IPS DF 19.7 (cell line): ENCODE results near the gene USP49.
A peak's percentile ranks its signal among the peaks of the same experiment; 100 is the strongest.

Source experiments
- DNase-seq: peaks from one replicate; pipeline ENCODE4 v3.0.0-alpha.2; 2013; ENCODE audit warnings: low read depth, low spot score

The USP49 gene

DNA sequence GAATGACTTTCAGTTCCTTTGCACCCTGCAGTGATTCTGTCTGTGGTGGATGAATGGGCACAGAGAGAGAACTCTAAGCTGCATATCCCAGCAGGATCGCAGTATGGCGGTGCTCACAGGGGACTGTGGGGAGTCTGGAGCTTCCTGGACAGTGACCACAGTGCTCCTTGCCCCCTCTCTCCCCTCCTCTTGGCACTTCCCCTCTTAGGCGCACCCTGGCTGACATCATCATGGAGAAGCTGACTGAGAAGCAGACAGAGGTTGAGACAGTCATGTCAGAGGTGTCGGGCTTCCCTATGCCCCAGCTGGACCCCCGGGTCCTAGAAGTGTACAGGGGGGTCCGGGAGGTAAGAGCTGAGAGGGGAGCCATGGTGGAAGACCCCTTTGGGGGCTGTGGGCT lies 34.7 kb upstream of the USP49 start:
- no peak for DNase-seq

DNA sequence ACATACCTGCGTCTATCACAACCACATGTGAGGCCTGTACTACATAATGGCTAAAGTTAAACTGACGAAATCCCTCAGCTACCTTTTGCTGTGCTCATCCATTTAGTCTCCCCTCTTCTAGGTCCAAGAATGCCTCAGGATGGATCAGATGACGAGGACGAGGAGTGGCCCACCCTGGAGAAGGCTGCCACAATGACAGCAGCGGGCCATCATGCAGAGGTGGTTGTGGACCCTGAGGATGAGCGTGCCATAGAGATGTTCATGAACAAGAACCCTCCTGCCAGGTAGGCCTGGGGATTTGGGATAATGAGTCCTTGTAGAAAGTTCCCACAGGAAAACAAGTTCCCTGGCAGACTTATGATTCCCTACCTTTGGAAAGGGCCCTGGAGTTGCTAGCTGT lies 32.1 kb upstream of the USP49 start:
- no peak for DNase-seq

DNA sequence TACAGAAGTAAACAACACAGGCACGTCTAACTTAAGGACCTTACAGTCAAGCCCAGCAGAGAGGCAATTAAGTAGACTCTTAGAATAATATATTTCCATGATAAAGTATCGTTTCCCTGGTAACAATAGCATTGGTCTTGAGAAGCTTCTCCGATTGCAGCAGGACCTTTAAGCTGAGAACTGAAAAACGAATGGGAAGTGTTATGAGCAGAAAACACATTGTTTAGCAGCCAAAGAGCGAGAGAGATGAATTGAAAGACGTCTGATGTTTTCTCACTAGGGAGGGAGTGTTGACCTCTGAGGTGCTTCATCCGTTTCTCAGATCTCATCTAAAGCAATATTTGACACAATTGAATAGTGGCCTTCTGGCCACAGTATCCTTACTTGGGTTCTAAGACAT lies 27.0 kb upstream of the USP49 start:
- no peak for DNase-seq

DNA sequence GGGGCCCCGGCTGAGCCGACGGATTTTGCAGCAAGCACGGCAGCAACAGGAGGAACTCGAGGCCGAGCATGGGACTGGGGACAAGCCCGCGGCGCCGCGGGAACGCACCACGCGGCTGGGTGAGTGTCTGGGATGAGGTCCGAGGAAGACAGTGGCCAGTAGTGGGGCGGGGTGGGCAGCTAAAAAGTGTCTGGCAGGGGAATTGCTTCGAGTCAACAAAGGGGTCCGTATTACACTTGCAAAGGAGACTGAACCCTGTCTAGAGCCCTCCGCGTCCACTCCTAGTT lies 26.5 kb upstream of the USP49 start:
- DNase-seq = no peak

DNA sequence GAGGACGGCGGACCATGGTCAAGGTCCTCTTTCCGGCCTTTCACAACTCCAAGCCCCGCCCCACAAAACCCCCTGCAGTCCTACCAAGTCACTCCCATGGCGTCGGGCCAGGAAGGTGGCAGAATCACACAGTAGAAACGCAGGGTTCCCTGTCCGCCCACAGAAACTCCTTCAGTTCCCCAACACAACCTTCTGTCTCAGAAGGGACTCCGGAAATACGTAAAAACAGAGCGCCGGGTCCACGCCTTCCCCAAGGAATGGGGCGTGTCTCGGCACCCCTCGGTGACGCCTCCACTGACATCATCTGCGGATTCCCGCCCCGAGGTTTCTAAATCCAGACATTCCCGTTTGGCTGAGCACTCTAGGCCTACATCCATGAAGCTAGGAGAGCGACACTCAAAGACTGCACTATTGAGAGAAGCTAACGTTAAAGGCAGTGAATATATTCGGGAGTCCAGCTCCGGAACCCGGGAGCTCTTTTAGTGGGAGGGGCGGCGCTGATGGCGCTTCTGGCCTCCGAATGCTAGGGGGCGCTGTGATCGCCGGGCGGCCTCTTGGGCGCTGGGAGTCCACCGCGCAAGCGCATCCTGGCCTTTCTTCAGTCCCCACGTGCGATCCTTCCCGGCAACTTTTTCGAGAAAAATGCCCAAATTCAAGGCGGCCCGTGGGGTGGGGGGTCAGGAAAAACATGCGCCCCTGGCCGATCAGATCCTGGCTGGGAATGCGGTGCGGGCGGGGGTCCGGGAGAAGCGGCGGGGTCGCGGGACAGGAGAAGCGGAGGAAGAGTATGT lies 25.9 kb upstream of the USP49 start, which contains the start of the genes BYSL and MED20:
Gene BYSL (plus strand): TSS at position 579 of the 791 bp plus-strand sequence. CDS start 64 bp downstream, at position 643.
Gene MED20 (minus strand): TSS at position 219 of the 791 bp plus-strand sequence. CDS start 121 bp downstream, at position 98.
- DNase-seq = peak; percentile 88

DNA sequence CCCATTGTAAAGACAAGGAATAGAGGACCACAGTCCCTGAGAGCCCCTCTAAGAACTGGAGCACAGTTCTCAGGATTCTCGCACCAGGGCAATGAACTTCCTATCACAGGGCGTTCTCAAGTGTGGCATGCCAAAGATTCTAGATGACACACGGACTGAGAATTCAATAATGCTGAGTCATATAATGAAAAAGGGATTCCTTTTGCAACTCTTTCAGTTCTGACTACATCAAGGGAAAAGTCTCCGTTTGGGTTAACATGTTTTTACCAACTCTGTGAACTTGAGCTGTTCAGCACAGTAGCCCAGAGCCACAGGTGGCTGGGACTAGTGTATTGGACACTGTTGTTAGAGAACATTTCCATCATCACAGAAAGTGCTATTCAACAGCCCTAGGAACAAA lies 22.4 kb upstream of the USP49 start:
- DNase-seq = no peak

DNA sequence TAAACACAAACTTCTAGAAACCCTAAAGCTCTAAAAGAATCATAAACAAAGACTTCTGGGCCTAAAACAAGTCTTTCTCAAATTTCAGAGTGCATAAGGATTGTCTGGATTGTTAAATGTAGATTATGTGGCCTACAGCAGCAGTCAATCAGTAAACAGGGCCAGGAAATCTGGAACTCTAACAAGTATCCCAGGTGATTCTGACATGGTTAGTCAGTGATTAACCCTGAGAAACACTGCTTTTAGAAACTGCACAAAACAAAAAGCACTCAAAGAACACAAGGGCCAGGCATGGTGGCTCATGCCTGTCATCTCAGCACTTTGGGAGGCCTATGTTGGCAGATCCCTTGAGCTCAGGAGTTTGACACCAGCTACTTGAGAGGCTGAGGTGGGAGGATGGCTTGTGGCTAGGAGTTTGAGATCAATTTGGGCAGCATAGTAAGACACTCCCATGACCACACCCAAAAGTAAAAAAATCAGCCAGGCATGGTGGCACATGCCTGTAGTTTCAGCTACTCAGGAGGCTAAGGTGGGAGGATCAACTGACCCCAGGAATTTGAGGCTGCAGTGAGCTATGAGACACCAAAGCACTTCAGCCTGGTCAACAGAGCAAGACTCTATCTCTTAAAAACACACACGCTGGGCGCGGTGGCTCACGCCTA lies 19.8 kb upstream of the USP49 start:
- no peak for DNase-seq

DNA sequence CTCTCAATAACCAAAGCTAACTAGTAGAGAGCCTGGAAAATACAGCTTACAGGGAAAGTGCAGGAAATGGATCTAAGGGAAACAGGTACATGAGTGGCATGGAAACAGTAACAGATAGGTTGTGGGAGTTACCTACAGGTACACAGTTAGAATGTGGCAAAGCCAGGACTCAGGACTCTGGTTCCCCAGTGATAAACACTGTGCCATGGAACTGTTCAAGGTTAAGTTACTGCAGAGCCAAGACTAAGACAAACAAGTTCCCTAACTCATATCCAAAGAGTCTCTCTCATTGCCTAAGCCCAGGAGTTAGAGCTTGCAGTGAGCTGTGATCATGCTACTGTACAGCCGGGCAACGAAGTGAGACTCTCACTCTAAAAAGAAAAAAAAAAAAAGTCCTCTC lies 19.2 kb upstream of the USP49 start:
- no peak for DNase-seq

DNA sequence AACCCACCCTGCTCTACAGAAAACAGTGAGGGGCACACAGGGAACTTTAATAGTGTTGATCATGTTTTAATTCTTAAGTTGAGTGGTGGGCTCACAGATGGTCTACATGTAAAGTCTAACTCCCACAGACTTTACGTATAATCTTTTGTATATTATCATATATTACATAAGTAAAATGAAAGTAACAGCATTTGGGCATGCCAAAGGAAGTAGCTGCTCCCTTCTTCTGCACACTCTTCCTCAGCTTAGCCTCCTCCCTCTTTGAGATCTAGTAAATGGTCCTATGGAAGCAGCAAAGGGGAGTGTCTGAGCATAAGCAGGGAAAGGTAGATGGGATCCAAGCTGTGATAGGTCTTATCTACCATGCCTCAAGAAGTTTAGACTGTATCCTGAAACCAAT lies 14.6 kb upstream of the USP49 start:
- no peak for DNase-seq

DNA sequence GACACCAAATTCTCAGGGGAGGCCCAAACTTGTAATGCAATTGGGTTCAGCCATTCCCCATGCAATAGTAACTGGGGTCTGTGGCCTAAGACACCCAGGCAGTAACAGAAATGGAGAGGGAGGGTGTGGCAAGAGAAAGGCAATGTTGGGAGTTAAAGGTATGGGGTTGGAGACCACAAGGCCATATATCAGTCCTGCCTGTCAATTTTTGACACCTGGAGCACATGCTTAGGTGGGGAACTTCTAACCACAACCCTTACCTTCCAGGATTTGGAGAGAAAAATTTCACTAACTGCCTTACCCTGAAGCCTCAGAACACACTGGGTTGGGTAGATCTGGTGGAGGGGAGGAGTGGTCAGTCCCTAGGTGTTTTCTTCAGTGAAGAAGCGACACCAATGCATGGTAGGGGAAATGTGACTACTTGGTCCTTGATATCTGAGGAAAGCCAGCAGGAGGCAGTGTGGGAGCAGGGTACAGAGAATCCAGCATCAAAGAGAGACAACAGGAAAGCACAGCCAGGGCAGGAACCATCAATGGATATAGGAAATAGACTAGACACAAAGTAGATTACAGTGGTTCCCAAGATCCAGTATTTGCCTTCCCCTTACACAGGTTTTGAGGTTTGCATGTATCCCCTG lies 6.8 kb upstream of the USP49 start:
- no peak for DNase-seq

DNA sequence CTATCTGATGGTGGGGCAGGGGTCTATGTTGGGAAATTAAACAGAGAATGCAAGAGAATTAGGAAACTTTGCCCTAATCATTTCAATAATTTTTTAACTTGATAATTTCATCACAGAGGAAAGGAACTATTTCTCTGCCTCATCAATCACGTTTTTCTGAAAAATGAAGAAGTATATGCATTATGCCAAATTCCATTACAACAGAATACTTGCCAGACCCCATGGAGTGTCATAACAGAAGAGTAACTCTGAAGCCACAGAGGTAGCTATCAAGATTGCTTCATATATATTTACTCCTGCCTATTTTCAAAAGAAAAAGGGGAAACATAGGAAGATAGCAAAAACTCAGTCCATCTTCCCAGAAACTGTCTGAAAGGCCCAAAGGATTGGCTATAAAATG lies 5.7 kb upstream of the USP49 start:
- DNase-seq = no peak

DNA sequence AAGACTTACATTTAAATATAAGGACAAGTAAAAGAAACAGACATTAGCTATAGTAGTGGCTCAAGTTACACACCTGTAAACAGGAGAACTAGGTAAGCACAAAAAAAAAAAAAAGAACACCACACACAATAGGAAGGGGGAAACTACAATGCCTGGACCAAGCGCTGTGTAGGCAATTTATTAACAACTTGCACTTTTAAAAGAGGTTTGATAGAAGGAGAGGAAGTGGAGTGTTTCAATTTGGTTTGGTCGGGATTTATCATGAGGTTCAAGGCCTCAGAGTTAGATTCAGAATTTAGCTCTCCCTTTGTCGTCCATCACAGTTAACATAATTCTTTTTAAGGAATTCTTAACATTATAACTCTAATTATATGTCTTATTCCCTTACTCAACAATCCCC lies 1.1 kb upstream of the USP49 start:
- DNase-seq = no peak

DNA sequence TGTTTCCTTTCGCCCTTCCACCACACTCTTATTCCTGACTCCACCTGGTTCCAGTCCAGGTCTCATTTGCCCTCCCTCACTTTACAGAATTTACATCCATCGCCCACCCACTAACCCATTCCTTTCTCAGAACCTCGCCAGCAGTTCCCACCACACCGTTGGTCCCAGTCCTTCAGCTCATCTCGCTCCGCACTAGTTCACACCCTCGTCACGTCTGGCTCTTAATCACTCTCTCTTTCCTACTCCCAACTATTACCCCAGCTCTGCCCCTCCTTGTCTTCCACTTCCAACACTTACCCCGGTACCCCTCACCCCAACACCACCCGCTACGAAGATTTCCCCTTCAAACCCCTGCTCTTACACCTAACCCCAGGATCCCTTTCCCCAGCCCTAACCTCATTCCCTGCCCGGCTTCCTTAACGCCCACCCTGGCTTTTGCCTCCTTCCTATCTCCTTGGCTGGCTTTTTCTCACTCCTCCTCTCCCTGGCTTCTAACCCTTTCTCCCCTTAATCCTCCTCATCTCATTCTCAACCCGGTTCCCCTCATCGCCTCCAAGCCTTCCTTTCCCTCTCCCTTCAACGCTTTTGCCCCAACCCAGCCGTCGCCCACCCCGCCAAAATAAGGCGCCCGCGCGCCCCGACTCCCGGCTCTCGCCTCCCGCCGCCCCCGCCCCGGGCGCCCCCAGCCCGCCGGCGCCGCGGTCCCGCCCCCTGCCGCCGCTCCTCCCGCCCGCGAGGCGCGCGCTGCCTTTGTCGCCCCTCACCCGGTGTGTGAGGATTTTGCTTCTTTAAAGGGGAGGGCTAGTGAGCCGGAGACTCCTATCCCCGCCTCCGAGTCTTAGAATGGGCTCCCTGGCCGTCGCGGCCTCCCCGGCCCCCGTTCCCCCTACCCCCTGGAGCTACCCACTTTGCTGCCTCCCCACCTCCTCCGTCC lies 542 bp downstream of the USP49 start:
- DNase-seq = no peak

DNA sequence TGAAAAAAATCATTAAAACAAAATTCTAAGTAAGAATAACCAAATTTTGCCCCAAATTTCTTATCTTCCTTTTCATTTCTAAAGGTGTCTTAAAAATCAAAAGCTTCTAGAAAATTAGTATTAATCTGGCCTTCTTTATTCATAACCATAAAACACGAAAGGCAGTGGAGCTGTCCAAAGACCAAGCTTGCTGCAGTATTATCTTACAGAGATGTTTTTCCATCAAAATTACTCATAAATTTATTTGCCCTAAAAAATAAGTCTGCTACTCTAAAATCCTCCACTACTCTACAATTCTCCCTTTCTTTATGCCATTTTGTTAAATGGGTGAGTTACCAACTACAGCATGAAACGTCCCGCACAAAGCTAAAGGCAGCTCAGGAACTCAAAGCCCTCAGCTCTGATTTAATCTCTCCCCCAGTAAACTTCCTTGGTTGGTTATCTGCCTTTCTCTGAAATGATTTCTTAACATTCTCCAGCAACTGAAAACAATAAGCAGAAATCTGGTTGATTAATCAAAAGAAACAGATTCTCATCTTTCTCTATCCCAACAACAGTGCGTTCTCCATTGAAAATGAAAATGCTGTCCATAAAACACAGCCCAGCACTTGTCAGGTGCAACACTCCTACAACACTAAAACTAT lies 2.1 kb downstream of the USP49 start:
- no peak for DNase-seq

DNA sequence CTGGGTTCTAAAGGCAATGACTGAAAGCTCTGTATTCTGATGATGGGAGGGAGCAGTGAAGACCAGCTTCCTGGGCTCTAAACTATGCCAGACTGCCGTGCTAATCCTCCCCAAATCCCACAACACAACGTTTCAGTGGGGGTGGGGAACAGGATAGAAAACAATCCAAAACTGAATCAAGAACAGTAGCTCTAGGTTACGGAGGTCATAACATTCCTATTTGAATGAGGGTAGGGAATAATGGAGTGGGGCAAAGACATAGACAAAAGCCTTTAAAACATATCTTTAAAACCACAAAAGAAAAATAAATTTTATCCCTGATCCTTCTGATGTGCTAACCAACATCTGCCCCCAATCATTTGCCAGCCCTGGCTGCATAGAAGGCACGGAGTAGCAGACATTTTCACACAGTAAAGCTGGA lies 7.8 kb downstream of the USP49 start:
- DNase-seq = no peak

DNA sequence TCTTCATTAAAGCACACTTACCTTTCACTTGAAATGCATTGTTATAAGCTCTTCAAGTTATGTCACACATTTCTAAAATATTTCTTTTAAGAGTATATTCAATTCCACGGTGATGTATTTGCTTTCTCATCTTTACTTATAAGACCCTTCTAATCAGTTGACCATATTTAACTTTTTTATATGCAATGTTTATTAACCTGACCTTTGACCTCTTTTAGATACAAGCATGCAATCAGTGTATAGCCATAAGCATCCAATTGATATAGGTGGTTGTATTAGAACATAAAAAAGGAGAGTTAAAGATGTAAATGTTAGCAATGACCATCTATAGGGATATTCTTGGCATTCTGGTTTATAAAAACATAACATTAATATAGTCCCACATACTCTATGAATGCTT lies 9.2 kb downstream of the USP49 start:
- no peak for DNase-seq

DNA sequence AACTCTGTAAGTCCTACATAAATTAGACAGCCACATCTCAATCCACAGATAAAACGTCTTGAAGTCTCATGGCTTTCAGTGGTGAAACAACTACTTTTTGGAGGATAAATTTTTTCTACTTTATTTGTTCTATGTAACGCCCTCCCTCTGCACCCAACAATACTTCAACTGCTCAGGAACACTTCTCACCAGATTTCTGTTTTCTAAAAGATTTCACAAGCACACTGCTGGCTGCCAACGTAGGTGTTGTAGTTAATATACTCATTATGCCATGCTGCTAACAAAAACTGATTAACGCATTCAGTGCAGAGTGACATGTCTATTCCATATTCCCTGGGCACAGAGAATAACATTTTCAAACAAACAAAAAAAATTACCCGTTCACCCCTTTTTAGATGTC lies 10.2 kb downstream of the USP49 start:
- no peak for DNase-seq

DNA sequence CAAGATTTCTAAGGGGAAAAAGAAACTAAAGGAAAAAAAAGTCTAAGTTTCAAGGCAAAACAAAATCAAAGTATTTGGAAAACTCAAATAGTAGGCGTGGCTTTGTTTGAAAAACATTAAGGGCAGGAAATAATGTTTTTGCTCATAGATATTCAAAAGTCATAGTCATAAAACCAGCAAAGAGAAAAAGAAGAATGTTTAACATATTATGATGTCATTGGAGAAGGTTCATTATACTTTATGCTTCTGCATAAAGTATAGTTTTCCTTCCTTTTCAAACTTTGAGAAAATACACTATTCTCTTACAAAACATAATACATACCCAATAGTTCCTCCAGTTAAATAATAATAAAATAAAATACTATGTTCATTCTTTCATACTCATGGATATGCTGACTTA lies 13.7 kb downstream of the USP49 start:
- DNase-seq = no peak

DNA sequence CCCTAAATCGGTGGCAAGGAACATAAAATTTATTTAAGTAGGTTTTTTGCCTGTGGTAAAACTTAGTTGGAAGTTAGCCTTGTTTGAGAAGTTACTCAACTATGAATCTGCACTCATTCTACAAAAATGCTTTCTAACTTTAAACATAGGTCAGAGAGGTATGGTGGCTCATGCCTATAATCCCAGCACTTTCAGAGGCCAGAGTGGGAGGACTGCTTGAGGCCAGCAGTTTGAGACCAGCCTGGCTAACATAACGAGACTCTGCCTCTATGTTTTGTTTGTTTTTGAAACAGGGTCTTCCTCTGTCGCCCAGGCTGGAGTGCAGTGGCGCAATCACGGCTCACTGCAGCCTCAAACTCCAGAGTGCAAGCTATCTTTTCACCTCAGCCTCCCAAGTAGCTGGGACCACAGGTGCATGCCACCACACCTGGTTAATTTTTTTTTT lies 16.2 kb downstream of the USP49 start:
- DNase-seq = no peak

DNA sequence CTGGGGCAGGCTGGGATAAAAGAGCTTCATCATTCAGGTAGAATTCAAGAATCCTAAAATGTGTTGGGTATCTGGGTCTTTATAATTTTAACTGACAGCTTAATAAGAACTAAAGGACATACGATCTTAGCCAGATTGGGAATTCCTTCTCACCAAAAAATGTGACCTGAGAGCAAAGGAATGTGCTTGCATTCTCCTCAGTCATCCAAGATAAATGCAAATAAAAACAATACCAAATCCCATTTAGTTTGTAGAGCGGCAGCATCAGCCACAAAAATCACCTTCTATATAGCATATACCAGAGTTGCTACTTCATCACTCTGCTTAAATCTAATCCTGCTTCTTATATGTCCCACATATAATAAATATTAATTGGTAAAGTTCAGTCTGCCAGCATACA lies 16.9 kb downstream of the USP49 start:
- DNase-seq = no peak

DNA sequence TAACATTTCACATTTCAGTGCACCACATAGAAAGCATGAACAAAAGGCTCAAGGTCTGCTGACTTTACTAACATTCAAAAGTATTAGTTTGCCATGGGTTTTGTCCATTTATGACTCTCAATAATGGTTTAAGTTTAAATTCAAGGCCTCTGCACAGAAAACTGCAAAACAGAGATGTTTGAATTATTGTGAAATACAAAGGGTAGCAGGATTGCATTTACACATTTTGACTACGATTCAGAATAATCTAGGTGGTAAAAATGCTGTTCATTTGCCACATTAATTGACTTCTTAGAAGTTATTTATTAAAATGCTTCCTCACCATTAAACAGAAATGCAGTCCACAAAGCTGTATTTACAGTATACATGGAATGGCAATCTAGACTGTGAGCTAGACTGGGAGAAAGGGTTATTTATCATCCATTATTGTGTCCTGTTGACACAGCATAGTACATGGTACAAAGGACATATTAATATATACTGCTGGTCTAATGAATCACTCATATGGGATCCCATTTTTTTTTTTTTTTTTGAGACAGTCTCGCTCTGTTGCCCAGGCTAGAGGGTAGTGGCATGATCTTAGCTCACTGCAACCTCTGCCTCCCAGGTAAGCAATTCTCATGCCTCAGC lies 18.0 kb downstream of the USP49 start:
- DNase-seq = no peak
